ENCODE measurements around the gene FARS2.

The FARS2 gene

DNA sequence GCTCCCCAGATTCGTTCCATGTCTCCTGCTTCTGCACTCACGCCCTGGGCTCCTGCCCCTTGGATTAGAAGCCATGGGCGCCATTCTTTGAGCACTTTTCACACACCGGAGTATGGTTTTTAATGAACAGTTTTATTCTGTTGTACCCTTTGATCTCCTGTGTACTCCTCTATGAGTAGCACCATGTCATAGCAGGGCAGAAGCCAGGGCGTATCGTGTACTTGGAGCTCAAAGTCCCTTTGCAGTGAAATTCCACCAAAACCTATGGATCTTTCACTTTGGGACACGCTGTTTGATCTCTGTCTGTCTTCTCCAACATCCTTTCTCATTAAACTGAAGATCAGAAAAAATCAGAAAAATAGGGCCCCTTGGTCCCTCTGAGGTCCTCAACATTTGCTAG is 470.1 kb downstream of the FARS2 start:
- no peak for DNase-seq (ENCODE audit: low read depth)

DNA sequence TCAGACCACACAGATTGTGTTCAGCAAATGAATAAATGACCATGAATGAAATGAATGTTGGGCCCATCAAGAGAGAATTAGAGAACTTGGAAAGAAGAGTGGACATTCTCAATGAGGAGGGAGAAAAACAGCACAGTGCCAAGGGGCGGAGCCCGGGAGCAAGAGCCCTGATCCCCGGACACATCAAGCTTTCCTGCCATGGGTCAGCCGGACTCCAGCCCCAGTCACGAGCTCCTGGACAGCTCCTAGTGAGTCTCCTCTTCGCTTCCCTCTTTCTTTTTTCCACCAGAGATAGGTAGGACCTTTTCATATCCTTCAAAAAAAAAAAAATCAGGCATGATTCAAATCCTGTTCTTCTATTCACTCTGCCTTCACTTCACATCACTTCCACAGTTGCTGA is 471.2 kb downstream of the FARS2 start:
- no peak for DNase-seq (ENCODE audit: low read depth)

DNA sequence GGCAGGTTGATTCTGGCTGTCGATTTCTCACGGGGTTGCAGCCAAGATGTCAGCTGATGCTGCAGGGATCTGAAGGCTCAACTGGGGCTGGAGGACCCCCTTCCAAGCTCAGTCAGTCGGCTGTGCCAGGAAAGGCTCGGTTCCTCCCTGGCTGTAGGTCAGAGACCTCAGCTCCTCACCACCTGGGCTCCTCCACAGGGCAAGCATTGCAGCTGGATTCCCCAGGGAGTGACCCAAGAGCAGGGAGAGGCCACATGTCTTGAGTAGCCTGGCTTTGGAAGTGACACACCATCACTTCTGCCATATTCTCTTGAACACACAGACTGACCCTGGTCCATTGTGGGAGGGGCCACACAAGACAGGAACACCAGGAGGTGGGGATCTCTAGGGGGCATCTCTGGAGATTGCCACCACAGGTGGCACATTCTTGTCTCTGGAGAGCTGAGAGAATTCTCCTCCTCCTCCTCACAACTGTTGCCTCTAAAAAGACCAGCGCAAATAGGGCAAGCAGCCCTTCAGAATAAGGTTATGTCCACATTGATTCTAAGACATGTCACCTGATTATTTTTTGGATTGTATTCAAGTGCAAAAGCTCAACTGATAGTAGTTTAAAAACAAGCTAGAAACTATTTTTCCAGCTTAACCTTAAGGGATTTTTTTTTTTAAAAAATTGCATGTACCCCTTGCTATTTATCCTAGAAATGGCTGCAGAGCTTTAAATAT is 474.9 kb downstream of the FARS2 start:
- DNase-seq (ENCODE audit: low read depth), result no peak

DNA sequence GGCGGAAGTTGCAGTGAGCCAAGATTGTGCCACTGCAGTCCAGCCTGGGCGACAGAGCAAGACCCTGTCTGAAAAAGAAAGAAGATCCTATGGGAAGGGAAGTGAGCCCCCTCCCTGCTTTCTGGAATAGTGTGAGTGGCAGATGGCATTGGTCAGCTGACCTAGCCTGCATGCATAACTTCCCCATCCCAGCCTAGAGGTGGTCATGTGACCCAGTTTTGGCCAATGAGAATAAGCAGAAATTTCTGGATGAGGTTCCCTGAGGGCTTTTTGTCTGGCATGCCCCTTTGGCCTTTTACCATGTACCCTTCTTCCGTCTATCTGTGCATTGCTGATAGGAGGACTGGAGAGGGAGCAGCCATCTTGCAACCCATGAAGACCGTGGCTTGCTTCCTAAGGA is 476.1 kb downstream of the FARS2 start:
- no peak for DNase-seq (ENCODE audit: low read depth)

DNA sequence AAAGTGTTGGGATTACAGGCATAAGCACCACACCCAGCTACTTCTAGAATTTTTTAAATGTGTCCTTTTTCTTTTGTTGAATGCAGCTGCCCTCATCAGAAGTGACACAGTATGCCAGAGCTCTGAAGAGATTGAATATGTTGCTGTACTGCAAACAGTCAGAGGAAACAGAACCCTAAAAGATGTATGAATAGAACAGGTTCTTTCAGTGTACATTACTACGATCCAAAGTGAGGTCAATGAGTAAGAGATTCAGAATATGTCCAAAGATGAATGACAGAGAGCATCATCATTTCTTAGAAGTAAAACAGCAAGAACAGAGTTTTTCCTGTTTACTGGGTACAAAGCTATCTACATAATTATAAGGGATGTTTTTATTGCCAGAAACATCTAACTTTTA is 476.9 kb downstream of the FARS2 start:
- no peak for DNase-seq (ENCODE audit: low read depth)

DNA sequence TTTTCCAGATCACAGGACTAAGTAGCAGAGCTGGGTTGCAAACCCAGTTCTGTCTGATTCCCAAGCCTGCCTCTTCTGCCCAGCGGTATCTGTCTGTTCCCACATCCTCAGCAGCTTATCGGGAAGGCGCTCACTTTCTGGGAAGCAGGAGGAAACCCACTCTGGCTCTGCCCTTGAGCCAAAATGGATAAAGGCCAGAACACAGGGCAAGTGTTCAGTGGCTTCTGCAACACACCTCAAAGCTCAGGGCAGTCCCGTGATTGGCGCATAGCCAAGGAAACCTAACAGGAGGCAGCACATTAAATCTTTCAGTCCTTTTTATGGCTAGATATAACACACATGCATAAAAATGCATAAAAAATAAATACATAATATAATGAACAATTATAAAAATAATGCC is 483.2 kb downstream of the FARS2 start:
- DNase-seq (ENCODE audit: low read depth), result no peak

DNA sequence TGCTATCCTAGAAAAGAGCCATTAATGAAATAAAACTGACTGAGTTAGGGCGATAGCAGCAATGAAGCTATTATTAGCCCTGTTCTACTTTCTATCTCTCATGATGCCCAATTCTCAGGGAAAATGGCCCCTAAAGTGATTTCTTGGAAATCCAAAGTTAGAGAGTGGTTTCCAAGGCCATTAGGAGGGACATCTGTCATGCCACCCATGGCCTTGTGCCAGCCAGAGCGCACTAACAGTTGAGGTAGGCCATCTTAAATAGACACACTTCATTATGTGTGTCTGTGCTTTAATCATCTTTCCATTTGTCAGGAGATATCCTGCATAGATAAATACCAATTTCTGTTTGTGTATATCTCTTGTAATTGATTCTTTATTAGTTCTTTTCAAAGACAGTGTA is 483.8 kb downstream of the FARS2 start:
- DNase-seq (ENCODE audit: low read depth), result no peak

DNA sequence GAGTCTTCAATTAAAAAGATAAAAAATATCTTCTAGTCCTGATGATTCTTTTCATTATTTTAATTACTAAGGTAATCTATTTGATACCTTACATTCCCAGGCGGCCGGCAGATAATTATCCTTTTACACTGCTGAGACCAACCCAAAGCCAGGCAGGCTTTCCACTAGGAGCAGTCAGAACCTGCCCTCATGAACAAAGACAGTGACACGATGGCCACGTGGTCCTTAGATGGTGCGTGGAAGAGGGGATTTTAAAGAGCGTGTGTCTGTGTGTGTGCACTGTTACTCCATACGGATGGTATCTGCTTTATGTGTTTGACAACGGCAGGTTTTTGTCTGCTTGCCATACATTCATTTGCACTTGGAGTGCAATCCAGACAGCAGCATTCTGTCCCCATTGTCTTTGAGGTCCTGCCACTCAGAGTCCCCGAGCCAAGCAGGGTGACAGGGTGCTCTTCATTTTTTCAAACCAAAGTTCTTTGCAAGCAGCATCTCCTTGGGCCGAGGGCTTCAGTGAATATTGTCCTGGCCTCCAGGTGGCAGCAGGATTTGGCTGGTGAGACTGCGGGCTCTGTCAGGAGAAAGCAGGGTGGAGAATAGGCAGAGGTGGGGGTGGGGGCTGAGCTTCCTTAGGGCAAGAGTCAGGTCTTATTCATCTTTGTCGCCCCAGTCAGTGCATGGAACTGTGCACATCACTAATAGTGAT is 484.9 kb downstream of the FARS2 start:
- no peak for DNase-seq (ENCODE audit: low read depth)

DNA sequence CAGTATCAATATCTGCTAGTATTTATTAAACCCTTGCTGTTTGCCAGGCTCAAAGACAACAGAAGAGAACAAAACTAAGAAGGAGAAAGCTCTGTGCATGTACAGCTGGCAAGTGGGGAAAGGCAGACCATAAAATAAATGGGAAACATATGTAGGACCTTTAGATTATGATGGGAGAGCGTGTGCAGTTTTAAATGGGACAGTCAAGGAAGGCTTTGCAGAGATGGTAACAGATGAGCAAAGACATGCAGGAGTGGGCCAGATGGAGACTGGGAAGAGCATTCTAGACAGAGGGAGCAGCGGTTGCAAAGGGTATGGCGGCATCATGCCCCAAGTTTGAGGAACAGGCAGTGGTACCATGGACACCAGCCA is 485.4 kb downstream of the FARS2 start:
- no peak for DNase-seq (ENCODE audit: low read depth)

DNA sequence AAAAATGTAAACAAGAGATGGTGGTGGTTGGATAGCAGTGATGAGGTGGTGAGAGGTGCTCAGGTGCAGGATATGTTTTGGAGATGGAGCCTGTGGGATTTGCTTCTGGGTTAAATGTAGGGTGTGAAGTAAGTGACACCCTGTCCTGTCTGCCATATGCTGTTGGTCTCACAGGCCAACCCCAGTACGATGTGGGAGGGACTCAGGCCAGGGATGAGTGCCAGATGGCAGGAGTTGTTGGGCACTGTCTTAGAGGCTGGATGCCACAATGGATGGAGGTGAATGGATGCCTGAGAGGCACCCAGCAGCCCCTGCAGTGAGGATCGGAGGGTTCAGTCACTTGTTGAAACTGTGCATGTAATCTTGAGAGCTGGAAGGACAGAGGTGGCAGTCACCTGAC is 486.1 kb downstream of the FARS2 start:
- no peak for DNase-seq (ENCODE audit: low read depth)

DNA sequence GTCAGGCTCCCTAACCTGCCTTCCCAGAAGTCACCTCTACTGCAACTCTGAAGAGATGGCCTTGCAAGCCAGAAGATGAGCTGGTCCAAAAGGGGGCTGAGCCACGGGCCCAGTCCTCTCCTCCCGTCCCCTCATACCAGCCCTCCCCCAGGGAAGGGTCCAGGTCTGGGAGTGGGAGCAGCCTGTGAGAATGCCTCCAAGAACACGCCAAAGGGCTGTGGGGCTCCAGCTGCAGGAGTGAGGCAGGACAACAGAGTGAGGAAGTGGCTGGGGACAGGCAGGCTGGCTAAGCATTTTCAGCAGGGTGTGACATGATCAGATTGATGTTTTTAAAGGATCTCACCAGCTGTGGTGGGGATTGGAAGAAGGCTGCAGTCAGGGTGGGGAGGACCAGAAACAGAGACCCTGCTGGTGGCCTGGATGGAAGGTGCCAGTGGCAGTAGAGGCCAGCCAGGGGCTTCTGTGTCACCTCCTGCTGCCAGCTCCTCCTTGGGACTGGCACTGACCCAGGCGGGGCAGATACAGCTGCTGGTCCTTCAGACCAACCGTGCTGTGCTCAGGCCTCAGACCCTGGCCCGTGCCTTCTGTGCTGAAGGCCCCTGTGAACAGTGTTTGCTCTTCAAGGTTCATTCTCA is 487.8 kb downstream of the FARS2 start:
- DNase-seq (ENCODE audit: low read depth), result no peak

DNA sequence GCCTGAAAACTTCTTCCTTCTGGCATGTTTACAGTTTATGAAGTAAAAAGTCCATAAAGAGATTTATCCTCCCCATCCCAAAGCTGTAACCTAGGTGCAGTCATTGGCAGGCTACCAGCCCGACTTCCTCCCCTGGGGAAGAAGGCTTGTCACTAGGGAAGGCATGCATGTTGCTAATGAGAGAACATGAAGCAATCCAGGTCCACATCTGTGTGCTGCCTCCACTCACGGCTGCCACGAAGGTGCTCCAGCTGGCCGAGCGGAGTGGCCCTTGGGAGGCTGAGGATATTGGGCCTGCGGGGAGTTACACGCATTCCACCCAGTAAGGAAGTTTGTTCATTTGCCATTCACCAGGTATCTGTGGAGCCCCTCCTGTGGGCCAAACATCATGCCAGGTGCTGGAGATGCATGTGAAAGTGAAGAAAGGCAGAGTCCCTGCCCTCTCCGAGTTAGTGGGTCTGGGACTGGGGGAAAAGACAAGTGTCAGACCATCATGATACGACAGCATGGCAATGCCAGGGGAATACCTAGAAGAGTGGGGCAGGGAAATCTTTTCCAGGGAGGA is 488.4 kb downstream of the FARS2 start:
- DNase-seq (ENCODE audit: low read depth), result no peak

DNA sequence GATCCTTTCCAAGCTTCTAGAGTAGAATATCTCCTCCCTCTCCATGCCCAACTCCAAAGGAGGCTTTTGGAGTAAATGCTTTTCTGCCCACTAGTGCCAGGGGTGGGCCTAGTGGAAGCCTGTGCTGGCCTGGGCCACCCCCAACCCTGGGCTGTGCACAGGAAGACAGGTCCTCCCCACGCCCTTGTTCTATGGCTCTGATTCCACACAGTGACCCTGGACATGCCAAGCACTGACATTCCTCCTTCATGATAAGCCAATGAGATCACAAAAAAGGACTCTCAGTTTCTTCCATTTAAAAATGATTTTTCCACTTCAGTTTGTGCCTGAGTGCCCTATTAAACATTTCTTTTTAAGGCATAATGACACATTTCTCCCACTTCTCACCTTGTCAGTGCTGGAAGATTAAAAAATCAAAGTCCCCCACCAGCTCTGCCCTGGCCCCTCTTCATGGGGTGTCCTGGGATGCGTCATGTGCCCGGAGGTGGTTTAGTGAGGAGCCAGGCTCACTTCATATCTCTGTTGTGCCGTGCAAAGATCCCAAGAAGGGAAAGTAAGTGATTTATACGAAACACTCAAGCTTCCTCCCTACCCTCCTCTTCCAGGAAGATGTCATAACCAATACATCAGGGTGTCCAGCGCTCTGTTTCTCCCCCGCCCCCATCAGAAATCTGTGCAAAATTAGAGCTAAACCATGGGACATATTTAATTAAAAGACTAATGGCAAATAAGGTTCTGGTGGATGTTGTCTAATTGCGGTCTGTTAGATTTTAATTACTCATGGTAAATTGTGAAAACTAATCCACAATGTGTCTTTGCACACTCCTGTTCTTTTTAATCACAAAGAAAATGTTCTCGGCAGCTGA is 490.4 kb downstream of the FARS2 start:
- no peak for DNase-seq (ENCODE audit: low read depth)

DNA sequence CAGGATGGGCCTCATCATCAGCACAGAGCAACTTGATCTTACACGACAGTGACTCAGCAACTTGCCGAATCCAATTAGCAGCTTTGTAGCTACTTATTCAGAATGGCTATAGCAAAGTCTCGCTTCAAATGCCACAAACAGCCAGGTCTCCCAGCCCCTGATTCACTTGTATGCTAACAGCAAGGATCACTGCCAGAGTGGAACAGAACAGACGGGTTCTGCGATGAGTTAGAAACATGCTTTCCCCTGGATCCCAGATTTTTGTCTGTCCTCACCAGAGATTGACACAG is 491.0 kb downstream of the FARS2 start:
- DNase-seq (ENCODE audit: low read depth), result no peak

DNA sequence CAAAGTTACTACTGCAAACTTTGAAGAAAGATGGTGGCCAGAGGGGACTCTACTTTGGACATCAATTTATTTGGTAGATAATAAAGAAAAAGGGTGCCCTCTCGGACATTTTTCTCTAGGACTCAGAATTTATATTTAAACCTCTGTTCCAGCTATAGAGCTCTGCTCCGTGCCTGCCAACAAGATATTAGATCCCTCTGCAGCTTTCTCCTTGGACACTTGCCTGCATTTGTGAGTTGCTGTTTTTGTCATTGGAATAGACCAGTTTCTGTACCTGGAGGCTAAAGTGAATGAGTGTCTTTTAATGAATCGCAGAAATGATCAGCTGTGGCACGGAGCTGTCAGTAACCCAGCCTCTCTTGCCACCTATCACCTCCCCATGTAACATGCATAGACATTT is 491.9 kb downstream of the FARS2 start:
- DNase-seq (ENCODE audit: low read depth), result no peak

DNA sequence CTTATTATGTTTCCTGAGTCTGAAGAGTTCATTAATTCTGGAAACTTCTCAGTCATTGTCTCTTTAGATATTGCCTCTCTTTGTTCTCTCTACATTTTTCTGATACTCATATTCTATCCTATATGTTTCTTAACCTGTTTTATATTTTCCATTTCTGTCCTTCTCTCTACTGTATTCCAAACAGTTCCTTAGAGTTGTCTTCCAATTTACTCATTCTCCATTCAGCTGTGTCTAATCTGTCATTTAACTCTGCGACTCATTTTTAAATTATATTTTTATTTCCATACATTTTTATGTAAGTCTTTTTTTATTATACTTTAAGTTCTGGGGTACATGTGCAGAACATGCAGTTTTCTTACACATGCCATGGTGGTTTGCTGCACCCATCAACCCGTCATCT is 493.6 kb downstream of the FARS2 start:
- no peak for DNase-seq (ENCODE audit: low read depth)

DNA sequence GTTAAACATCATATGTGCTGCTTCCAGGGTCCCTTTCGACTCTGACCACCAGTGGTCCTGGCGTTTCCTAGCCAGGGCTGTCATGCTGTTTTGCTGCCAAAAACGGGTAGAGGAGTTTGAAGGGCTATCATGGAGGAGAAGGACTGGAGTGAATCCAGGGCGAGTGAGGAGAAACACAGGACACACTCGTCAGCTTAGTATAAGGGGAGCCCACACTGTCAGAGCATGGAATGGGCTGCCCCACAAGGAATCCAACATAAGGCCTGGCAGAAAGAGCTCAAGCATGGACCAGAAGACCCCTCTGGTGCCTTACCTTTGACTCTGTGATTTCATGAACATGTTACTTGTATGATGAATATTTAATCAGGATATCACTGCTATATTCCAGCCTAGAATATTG is 498.3 kb downstream of the FARS2 start:
- no peak for DNase-seq (ENCODE audit: low read depth)

DNA sequence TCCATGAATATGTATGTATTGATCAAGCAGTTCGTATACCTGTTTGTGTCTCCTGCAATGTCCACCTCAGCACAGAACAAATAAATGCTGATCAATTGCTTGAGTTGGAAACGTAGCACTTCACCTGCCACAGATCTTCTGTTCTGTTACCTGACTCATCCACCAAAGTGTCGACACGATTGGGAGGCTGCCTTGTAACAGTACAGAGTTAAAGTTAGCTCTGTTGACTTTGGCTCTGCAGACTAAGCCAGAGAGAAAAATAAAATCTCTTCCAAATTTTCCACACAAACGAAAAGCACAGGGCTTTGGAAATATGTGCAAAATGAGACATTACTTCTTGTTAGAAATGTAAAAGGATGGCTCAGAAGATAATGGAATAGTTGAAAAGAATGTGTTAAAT is 500.1 kb downstream of the FARS2 start:
- no peak for DNase-seq (ENCODE audit: low read depth)

DNA sequence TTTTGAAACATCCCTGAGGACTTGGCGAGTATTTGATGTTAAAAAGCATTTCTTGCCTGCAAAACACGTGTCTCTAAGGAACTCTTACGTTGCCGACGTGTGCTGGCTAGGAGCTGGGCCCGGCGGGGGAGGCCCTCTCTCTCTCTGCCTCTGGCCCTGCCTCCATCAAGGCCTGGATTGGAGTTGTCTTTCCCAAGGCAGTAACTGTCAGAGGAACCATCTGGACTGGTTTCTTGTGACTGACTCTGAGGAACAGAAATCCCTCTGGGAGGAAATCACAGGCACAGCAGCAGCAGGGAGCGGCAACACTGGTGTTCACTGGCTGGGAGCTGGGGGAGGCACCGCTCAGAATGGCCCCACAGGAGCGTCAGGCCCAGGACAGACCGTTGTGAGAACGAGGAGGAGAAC is 501.3 kb downstream of the FARS2 start:
- no peak for DNase-seq (ENCODE audit: low read depth)

DNA sequence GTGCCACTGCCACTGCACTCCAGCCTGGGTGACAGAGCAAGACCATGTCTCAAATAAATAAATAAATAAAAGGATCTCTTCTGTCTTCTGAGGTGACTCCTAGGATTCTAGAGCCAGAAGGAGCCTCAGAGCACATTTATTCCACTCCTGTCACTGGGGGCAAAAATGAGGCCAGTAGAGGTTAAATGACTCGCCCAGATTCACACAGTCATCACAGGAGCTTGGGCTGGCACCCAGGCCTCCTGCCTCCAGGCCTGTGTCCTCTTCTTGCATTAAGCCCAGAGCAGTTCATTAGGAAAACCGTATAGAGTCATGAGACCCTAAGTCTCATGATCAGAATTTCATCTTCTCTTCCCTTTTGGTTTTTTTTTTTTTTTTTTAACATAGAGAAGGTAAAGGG is 502.1 kb downstream of the FARS2 start:
- DNase-seq (ENCODE audit: low read depth), result no peak

DNA sequence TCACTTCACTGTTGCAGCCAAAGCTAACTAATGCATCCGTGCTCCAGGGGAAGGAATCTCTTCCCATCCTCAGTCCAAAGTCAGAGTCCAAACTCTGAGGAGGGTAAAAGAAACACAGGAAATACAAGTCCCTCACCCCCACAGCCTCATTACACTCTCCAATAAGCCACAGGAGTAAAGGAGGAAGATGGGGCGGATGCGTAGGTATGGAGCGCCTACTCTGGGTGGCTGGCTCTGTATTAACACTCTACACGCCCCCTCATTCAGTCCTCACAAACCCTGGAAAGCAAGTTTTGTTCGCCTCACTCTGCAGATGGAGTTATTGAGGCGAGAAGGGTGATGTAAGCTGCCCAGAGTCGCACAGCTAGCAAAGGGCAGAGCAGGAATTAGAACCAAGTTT is 502.6 kb downstream of the FARS2 start:
- DNase-seq (ENCODE audit: low read depth), result no peak

DNA sequence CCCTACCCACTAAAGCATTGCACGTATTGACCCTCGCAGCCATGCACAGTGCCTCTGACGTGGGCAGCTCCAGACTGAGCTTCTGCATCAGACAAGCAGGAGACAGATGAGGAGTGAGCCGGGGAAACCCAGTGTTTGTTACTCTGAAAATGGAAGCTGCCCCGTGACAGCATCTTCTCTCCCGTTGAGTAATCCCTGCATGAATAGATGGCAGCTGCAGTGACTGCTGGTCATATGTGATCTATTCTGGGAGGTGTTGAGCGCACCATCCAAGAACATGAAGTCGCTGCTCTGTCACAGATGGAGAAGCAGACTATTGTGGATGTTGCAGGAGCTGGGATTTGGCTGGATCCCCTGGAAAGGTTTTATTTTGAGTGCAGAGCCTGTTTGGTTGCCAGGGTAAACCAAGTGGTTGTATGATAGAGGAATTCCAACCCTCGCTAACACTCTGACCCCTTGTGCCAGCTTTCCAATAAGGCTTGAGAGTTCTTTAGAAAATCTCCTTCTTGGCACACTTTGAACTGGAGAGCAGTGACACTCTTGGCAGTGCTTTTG is 503.2 kb downstream of the FARS2 start:
- no peak for DNase-seq (ENCODE audit: low read depth)

Data from activated gamma-delta T cell treated with anti-CD3 and anti-CD28 coated beads, Interleukin-2, amount 50 U/mL, for 16 hours (primary cell).